DMS79 treated with DMSO at 0.1 percent for 48 hours (cell line): Measurements from ENCODE around the gene LDLRAD4.

Experiments used
- DNase-seq: peaks from one replicate; lab custom pipeline; 2025; lab: John Stamatoyannopoulos, UW

The LDLRAD4 gene

DNA sequence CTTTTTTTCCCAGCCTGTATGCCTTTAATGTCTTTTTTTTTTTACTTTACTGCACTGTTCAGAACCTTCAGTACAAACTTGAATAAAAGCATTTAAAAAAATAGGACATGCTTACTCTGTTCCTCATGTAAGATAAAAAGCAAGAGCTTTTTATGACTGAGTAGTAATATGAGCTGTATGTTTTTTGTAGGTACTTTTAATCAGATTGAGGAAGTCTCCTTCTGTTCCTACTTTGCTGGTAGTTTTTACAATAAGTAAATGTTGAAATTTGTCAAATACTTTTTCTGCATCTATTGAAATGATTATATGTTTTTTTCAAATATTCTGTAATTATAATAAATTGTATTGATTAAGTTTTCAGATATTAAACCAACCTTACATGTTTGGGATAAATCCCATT lies 318.0 kb downstream of the LDLRAD4 start:
- DNase-seq: no peak

DNA sequence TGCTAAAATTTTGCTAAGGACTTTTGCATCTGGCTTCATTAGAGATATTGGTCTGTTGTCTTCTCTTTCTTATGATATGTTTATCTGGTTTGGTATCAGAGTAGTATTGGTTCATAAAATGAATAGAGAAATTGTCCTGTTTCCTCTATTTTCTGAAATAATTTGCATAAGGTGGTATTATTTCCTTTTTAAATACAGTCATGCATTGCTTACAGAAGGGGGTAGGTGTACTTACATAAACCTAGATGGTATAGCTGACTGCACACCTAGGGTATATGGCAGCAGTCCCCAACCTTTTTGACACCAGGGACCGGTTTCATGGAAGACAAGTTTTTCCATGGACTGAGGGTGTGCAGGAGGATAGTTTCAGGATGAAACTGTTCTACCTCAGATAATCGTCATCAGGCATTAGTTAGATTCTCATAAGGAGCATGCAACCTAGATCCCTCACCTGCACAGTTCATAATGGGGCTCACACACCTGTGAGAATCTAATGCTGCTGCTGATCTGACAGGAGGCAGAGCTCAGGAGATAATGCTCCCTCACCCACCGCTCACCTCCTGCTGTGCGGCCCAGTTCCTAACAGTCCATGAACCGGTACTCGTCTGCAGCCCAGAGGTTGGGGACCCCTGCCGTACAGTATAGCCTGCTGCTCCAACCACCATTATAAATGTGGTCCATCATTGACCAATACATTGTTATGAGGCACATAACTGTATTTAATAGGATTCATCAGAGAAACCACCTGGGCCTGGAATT lies 318.6 kb downstream of the LDLRAD4 start:
- DNase-seq: no peak

DNA sequence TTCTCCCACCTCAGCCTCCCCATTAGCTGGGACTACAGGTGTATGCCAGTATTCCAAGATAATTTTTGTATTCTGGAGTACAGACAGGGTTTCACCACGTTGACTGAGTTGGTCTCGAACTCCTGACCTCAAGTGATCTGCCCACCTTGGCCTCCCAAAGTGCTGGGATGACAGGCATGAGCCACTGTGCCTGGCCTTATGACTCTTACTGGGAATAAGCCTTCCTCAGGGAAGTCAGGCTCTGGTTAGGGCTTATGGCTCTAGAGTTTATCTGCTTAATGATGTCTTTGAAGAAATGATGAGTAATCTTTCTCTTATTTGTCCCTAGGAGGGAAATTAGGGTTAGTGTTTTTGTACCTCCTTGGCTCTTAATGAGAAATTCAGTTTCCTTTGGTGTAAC lies 320.1 kb downstream of the LDLRAD4 start:
- no peak for DNase-seq

DNA sequence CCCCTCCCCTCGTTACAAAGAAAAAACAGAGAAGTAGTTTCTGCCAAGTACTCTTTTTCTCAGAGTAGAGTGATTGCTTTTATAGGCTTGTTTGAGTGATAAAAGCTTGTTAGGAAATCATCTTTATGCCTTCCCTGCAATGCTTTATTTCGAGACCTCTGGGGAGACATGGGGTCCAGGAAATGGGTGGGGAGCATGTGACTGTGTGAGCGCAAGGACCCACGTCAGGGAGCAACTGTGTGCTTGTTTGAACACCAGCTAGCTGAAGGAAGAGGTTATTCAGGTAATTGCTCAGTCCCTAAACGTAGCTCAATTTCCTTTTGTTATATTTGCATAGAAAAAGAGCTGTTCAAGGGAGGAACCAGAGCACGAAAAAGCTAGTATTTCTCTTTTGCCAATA lies 320.5 kb downstream of the LDLRAD4 start:
- DNase-seq: peak; percentile 53

DNA sequence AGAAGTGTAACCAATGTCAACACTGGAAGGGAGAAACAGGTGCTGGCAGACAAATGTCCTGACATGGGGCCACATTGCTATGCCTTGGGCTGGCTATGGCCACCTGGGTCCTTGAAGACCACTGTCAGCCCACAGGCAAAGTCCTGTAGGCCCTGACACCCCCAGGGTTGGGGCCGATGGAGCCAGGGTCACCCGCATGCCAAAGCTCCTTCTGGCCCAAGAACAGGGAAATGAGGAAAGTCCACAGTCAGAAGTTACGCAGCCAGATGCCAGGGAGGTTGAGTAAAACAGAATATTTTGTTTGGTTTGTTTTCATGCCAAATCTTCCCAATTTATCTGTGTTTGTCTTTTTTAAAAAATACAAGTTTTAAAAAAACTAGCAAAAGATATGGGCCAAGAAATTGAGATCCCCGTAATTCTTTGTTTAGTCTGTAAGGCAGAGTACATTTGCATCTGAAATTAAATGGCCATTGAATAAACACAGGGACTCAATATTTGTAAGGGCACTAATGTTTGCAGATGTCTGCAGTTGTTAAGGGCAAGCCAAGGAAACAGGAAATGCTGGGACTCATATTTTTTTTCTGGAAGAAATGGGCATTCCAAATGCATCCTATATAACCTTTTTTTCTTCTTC lies 321.4 kb downstream of the LDLRAD4 start:
- DNase-seq: no peak

DNA sequence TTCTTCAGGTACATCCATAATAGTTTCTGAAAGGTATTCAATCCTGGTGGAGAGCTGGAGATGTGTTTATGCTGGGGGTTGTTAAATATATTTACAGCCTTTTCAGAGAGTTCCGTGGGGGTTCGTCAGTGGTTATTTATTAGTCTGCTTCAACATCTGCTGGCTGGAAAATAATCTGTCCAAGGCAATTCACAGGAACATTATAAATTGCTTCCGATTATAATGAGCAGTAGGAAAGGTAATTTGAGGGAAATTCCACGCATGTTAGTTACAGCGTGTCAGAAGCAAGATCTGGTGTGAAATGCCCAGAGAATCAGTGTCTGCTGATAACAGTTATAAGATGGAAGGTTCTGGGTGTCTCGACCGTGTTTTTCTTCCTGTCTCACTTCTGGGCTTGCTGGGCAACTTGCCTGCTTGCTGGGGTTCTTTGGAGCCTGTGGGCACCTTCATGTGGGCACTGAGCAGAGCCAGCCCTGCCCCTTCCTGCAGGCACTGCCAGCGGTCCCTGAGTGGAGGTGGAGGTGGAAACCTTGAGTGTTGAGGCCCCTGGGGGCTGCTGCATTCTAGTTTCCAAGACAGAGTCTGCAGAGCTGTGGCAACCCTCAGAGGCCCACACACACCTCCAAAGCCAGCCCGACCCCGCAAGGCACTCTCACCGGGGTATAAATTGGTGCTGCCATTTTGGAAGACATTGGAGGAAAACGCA lies 322.1 kb downstream of the LDLRAD4 start:
- DNase-seq: no peak

DNA sequence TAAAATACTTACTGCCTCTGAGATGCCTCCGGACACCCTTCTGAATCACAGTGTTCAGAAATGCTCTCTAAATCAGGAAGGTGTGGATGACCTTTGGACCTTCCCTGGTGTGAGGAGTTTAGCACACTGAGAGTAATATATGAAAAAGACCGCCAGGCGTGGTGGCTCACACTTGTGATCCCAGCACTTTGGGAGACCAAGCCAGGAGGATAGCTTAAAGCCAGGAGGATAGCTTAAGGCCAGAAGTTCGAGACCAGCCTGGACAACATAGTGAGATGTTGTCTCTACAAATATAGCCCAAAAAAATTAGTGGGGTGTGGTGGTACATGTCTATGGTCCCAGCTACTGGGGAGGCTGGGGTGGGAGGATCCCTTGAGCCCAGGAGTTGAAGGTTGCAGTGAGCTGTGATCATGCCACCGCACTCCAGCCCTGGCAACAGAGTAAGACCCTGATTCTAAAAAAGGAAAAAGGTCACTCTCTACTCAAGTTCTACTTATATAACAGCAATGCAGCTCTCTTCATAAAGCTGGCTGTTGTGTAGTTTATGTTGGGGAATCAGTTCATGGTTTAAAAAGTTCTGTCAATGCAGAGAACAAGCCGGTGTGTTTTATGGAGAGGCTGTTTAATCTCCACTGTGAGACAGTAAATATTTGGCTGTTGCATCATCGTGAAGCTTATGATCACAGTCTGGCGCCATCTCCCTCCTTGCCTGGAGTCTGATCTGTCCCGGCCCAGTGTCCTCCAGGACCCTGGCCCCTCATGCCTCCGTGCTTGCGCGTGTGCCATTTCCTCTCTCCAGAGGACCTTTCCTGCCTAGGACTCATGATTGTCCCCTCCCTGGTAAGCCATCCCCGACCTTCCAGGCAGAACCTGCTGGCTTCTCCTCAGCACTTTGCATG lies 323.3 kb downstream of the LDLRAD4 start:
- DNase-seq: no peak

DNA sequence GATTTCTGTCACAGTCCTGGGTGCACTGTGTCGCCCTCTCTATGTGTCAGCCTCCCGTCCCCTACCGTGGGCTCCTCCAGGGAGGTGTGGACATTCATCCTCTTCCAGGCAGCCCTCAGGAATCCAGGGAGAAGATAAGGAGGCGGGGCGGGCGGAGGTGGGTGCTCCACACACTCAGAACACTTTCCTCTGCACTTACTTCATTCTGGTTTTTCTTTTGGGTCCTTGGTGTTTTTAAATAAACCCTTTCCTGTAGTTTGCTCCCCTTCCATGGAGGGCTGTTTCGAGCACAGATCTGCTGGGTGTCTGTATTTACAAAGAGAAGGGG lies 323.9 kb downstream of the LDLRAD4 start:
- DNase-seq: no peak

DNA sequence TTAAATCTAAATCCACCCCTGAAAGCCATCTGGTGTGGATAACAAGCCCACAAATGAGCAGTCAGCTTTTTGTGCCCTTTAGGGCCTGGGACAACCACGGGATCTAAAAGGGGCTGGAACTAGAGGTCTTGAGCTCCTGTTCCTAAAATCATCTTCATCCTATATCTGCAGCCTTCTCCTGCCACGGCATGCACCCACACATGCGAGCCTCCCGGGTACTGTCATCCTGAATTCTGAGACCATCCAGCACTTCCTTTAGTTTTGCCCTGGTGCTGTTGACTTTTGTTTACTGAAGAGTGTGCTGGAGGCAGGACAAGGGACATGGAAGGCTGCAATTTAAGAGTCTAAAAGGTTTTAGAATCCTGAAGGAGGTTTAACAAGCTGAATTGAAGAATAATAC lies 324.6 kb downstream of the LDLRAD4 start:
- peak; percentile 88 for DNase-seq

DNA sequence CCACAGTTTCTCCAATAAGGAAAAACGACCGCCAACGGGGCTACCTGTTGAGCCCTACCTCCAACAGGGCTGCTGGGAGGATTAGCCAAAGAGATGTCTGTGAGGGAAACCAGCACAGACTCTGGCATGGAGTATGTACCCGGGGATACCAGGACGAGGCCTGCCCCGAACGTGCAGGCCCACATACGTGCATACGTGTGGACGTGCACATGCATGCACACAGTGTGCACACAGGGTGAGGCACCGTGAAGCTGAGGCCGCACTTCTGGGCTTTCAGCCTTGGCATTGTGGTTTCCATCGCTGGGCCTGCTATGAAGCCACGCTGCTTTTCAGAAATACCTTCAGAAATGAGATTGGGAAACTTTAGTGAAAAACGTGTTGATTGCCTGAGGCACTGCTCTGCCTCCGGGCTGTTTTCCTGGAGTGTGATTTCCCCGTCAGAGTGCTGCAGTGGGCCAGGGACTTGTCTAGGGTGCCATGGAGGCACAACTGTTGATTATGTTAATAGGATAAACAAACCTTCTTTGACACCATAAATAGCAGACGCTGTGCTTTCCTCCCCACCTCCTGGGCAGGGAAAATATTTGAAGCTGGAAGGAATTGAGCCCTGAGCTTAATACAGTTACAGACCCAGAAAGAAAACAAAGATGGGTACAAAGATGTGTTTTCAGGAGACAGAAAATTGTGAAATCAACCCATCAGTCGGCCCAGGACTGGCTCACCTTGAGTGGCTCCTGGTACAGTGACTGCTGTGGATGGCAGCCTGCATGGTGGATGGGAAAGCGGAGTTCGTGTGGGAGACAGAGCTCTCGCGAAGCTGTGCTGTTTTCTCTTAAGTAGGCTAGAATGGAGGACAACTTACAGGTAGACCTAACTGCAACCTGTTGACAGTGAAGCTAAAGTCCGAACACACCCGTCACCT lies 325.5 kb downstream of the LDLRAD4 start:
- no peak for DNase-seq

DNA sequence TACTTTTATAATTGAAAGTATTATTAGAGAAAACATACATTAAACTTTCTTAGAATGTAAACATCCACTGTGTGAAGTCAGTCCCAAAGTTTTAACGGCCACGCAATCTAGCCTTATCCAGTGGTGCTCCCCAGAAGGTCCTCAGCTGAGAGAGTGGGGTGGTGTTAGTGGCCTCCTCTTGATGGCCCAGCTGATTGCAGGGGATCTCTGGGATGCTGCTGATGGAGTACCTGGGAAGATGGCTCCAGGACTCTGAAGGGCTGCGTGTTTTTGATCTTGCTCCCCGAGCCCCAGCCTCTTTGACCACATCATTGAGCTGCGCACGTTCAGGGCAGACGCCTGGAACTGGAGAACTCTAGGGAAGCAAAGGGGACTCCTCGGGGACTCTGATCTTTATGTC lies 326.4 kb downstream of the LDLRAD4 start:
- no peak for DNase-seq

DNA sequence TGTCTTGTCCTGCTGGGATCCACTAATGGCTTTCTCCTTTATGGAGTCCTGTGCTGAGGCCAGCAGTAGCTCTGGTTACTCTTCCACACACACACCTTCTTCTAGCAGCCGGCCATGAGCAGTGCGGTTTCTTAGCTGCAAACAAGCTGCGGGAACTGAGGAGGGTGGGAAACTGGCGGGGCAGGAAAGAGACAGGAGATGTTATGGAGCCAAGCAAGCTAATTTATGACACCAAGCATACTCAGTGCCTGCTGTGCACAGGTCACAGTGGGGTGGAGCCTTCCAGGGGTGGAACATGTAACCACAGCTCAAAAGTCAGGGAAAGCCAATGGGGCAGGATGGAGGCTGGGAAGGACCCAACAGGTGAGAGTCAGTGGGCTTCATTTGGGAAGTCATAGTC lies 327.0 kb downstream of the LDLRAD4 start:
- DNase-seq: no peak

DNA sequence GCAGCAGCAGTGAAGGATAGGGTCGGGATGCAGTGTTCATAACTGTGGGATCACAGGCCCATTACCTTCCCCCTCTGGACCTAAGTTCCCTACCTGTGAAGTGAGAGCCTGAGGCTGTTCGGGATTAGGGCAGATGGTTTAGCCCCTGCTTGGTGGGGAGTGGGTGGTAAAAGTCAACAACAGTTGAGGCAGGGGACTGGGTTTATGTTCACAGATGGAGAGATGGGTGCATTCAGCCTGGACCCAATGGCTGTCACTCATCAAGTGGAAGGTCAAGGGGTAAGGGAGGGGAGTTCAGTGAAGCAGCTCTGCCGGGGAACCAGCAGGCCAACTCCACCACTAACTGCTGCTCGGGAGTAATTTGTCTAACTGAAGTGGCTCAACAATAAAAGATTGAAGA lies 327.4 kb downstream of the LDLRAD4 start:
- peak; percentile 41 for DNase-seq

DNA sequence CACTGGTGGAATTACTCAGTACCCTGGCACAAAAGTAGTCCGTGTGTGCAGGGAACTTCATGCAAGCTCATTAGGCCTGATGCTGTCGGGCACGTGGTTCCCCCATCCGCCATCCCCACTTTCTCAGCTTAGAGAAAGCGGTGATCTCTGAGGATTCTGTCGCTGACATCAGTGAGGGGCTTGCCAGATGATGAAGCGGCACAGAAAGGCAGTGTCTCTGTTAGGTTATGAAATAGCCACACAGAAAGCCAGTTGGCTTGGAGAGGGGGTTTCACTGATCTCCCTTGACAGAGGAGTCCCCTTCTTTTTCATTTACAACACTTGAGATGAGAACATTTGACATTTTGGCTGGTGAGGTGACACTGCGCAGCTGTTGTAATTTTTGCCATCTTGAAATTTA lies 328.1 kb downstream of the LDLRAD4 start:
- no peak for DNase-seq

DNA sequence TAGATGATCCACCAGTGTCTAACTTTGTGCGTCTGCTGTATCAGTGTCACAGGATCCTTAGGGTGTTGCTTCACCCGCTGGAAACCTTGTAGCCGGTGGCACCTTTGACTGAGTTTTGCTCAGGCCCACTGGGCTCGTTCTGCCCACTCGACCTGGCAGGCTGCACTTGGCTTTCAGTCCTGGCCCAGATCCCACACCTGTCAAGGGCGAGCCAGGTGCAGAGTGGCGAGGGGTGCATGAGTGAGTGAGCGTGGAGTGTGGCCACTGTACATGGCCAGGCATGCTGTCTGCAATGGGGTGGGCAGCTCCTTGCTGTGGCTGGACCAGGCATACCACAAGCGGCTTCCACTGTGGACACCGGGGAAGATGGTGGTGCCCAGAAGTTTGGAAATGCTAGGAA lies 328.8 kb downstream of the LDLRAD4 start:
- DNase-seq: peak; percentile 82

DNA sequence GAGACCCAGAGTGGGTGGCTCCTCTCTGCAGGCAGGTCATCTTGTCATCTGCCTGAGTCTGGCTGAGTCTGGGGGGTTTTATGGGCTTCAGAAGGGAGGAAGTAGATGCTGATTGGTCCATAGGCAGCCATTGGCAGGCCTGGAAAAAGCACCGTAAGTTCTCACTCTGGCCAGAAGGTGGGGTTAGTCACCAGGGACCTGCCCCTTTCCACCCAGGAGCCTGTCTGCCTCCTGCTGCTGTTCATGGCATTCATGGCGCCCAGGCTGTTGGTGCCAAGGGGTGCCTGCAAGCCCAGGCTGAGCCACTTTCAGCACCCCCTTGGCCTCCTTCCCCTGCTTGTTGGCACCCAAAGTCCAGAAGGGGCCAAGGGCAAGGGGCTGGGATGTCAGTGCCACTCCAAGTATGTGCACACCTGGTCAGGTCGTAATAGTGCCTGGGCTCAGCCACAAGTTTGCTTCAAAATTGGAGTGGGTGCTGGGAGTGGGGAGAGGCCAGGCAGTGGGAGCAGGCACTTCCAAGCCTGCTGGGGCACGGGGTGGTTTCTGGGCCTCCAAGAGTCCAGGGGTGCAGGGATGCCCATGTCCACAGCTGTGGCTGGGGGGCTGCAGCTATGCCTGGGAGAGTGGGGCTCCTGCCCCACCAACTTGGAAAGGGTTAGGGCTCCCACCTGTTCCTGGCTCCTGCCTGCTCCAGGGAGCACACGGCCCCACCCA lies 329.7 kb downstream of the LDLRAD4 start:
- no peak for DNase-seq

DNA sequence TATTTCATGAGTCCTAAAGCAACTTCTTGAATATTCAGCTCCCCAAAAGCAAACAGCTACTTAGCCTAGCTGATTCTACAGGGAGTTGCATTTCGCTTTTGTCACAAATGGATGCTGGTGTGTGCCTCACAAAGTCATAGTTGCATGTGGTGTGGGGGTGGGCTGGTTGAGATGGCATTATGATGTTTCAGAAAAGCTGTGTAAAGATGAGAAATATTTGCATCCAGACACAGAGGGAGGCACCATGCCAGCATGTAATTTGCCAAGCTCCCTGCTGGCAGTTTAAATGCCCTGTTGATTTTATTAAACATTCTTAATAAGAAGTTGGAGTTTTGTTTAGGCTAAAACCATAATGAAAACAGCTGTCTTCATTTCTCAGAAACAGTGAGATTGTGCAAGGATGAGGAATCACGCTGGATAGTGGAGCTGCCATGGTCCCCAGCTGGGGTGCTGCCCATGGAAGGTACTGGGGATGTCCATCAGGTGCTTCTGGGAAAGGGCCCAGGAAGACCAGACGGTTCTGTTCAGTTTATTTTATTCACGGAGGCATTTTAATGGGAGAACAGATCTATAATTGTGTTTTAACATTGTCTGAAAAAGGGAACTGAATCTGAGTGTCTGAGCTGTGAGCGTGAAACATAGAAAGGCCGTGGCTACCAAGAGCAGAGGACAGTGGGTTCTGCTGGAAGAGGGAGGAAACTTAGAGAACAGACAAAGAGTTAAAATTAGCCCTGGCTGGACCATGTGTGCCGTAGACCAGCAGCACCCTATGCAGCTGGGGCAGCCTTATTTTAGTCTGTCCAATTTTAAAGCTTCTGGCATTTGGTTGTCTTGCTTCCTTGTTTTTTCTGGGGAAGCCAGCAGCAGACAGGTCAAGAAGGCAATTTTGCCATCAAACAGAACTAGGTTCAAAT lies 330.7 kb downstream of the LDLRAD4 start:
- peak; percentile 57 for DNase-seq

DNA sequence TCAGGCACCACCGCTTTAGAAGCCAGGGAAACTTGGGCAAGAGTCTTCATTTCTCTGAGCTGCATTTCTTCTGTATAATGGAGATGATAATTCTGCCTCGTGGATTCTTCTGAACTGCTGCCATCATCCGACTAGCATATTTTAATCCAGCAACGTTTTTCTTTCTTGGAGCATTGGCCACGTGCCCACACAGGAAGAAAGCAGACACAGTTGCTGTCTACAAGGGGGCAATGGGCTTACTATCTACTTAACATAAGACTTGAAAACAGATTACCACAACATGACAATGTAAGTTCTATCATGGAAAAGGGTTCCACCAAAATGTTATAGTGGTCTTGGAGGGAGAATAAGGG lies 331.3 kb downstream of the LDLRAD4 start:
- DNase-seq: no peak

DNA sequence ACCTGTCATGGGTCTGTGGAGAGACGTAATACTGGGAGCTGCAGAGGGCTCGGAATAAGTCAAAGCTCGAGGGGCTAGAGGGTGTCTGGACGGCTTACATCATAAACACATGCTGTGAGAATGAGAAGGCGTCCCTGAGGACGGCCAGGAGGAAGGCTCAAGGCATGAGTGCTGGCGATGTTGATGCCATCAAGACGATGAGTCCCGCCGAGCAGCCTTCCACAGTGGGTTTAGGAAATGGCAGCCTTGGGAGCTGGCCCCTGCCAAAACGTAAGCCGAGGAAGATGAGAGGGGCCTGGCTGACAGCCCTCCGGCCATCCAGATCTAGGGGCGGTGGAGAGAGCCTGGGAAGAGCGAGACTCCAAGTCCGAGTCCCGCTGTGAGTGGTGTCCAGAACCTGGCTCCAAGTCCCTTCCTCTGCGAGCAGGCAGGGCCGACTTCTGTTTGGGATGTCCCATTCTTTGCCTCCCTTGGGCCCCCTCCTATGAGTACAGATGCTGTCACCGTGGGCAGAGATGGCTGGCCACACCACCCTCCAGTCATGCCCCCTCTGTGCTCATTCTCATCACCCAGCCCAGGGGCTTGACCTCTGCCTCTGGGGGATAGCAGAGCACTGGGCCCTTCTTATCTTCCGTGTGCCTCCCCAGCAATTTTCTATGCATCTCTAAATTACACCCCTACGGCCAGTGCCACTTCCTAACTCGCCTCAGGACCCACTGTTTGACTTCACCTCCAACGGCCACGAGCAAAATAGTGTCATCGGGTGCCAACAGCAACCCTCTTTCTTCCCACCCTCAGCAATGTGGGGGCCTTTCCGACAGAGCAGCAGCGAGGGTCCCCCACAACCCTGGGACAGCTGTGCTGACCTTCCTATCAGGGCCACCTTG lies 332.1 kb downstream of the LDLRAD4 start:
- no peak for DNase-seq
